ENCODE data around the gene TMIGD2. TPM values are rescaled to one million over a fixed set of nuclear protein-coding genes. Genes with fewer than 3 reads are reported as not detected.
"Not testable (repeated sequence)": the region's sequence is repeated elsewhere in the genome, so short reads cannot be mapped to it uniquely, and the experiment has no call there.

The TMIGD2 gene
- total RNA-seq, 2 donors from 2014 or later, result 1.8 TPM; not detected in 1

DNA sequence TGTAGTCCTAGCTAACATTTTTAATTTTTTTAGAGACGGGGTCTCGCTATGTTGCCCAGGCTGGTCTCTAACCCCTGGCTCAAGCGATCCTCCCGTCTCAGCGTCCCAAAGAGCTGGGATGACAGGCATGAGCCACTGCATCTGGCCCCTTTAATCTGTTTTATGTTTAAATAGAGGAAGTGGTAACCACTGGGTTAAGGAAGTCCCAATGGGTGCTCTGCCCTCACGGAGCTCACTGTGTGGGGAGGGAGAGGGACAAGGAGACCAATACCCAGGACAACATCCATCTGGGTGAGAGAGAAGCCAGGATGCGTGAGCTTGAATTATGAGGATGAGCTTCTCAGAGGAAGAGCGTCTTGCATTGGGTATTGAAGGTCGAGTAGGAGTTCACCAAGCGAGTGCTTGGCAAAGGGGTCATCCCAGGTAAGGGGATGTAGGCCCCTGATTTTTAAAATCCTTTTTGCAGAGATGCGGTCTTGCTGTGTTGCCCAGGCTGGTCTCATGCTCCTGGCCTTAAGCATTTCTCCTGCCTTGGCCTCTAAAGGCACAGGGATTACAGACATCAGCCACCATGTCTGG lies 41.5 kb downstream of the TMIGD2 start:
- H3K27ac ChIP-seq, result no peak overlapping the region
- no peaks in the 10 kb centered on the region for H3K9me3 ChIP-seq
- no peaks in the 10 kb centered on the region for H3K27me3 ChIP-seq (replicated peaks; ENCODE audit: insufficient read depth)
- TF ChIP-seq, protein P1, sequence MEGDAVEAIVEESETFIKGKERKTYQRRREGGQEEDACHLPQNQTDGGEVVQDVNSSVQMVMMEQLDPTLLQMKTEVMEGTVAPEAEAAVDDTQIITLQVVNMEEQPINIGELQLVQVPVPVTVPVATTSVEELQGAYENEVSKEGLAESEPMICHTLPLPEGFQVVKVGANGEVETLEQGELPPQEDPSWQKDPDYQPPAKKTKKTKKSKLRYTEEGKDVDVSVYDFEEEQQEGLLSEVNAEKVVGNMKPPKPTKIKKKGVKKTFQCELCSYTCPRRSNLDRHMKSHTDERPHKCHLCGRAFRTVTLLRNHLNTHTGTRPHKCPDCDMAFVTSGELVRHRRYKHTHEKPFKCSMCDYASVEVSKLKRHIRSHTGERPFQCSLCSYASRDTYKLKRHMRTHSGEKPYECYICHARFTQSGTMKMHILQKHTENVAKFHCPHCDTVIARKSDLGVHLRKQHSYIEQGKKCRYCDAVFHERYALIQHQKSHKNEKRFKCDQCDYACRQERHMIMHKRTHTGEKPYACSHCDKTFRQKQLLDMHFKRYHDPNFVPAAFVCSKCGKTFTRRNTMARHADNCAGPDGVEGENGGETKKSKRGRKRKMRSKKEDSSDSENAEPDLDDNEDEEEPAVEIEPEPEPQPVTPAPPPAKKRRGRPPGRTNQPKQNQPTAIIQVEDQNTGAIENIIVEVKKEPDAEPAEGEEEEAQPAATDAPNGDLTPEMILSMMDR (IDR thresholded peaks at IDR 0.05), result no peak
- no peaks in the 10 kb centered on the region for H3K4me1 ChIP-seq (ENCODE audit: control insufficient read depth in 1 of 2, low read depth in 2 of 2)
- H3K4me3 ChIP-seq, result no peak overlapping the region
- DNase-seq (ENCODE audit: low spot score) (no peak), ATAC-seq (ENCODE audit: insufficient number of reproducible peaks, low FRiP score, low read depth) (no peak)
- H3K36me3 ChIP-seq, result peaks cover 73% of the 10 kb centered on the region

DNA sequence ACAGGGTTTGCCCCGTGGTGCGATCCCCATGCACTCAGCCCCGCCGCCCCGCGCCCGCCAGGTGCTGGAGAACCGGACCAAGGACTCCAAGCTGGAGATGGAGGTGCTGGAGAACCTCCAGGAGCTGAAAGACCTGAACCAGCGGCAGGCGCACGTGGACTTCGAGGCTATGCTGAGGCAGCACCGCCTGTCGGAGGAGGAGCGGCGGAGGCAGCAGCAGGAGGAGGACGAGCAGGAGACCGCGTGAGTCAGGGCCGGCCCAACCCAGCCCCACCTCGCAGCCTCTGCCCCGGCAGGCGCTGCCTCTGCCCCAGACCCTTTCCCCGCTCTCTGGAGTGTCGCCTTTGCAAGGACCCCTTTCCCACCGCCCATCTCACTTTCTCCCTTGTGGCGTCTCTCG lies 44.0 kb downstream of the TMIGD2 start:
- TF ChIP-seq, protein P1 (IDR thresholded peaks at IDR 0.05), result no peak
- Histone ChIP-seq H3K4me3 (no peak overlapping the region), H3K9me3 (no peaks in the 10 kb centered on the region), H3K27ac (no peak overlapping the region), H3K4me1 (ENCODE audit: control insufficient read depth in 1 of 2, low read depth in 2 of 2) (no peaks in the 10 kb centered on the region), H3K36me3 (peaks cover 82% of the 10 kb centered on the region), H3K27me3 (replicated peaks; ENCODE audit: insufficient read depth) (no peaks in the 10 kb centered on the region)
- DNase-seq (ENCODE audit: low spot score), result no peak
- ATAC-seq (ENCODE audit: insufficient number of reproducible peaks, low FRiP score, low read depth), result no peak

DNA sequence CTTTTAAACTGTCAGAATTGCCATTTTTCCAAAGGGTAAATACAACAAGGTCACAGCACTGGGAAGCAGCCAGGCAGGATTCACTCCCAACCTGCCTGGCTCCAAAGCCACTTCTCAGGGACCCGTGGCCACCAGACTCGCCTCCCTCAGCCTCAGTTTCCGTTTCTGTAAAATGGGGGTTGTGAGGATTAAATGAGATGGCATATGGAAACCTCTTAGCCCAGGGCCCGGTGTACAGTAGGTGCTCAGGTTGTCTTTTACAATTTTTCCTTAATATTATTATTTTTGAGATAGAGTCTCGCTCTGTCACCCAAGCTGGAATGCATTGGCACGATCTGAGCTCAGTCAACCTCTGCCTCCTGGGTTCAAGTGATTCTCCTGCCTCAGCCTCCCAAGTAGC lies 45.2 kb downstream of the TMIGD2 start:
- H3K4me3 ChIP-seq, result no peak overlapping the region
- no peaks in the 10 kb centered on the region for H3K27me3 ChIP-seq (replicated peaks; ENCODE audit: insufficient read depth)
- no peak for ATAC-seq (ENCODE audit: insufficient number of reproducible peaks, low FRiP score, low read depth)
- no peak overlapping the region for H3K27ac ChIP-seq
- peaks cover 73% of the 10 kb centered on the region for H3K36me3 ChIP-seq
- no peaks in the 10 kb centered on the region for H3K4me1 ChIP-seq (ENCODE audit: control insufficient read depth in 1 of 2, low read depth in 2 of 2)
- TF ChIP-seq, protein P1 (IDR thresholded peaks at IDR 0.05), result no peak
- H3K9me3 ChIP-seq, result no peaks in the 10 kb centered on the region
- no peak for DNase-seq (ENCODE audit: low spot score)

DNA sequence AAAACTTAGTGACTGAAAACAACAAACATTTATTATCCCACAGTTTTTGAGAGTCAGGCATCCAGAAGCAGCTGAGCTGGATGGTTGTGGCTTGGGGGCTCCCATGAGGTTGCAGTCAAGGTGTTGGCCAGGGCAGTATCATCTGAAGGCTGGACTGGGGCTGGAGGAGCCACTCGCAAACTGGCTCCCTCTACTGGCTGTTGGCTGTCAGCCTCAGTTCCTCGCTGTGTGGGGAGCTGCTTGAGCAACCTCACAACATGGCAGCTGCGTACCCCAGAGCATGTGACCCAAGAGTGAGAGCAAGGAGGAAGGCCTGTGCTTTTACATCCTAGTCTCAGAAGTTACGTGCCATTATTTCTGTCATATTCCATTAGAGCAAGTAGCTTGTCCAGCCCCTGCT lies 45.6 kb downstream of the TMIGD2 start:
- Histone ChIP-seq H3K36me3 (peaks cover 69% of the 10 kb centered on the region), H3K27ac (no peak overlapping the region)
- ATAC-seq (ENCODE audit: insufficient number of reproducible peaks, low FRiP score, low read depth), result no peak

DNA sequence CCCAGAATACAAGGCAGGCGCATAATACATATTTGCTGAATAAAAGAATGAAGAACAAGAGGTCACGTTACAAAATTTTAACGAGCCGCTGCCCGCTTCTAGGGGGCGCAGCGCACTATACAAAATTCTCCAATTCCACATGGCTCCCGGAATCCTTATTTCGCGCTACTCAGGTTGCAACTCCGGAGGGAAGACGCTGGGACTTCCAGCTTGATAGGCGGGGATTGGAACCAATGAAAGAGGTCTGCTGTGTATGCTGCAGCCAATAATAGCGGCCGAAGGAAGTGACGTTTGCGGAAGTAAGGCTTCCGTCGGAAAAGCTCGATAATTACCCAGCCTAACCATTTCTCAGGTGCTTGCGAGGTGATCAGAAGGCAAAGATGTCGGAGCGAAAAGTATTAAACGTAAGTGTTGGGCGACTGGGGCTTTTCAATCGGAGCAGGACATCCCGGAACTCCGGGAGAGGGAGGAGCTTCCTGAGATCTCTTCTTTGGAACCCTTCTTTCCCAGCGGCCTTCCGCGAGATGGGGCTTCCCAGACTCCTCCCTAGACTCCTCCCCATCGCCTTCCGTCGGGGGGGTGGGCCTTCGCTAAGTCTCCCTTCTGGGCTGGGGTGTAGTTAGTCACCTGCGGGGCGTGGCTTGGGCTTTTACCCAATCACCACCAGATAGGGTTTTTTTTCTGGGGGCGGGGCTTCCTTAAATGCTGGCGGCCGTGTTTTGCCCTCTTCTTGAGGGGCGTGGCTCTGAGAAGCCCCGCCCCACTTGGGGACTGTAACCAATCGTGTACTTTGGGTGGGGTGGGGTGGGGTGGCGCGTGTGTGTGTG lies 55.2 kb downstream of the TMIGD2 start, which contains the start of gene YJU2:
Gene YJU2 (plus strand): TSS at position 314 of the 827 bp plus-strand sequence. CDS start 67 bp downstream, at position 381.
- DNase-seq (ENCODE audit: low spot score) (peak; percentile 99), ATAC-seq (ENCODE audit: insufficient number of reproducible peaks, low FRiP score, low read depth) (peak; percentile 99)
- Histone ChIP-seq H3K36me3 (peaks cover 26% of the 10 kb centered on the region), H3K27ac (peak within 1 kb of the TSS; percentile 92 to 99), H3K27me3 (replicated peaks; ENCODE audit: insufficient read depth) (no peaks in the 10 kb centered on the region), H3K4me1 (ENCODE audit: control insufficient read depth in 1 of 2, low read depth in 2 of 2) (peaks cover 4 to 12% of the 10 kb centered on the region in 2 donors), H3K4me3 (peak within 1 kb of the TSS; percentile 98), H3K9me3 (no peaks in the 10 kb centered on the region)
- TF ChIP-seq, protein P1 (IDR thresholded peaks at IDR 0.05), result peak; percentile 26

More for the DNA sequence above, 45.6 kb downstream of the TMIGD2 start:
- TF ChIP-seq, protein P1 (IDR thresholded peaks at IDR 0.05), result no peak
- no peaks in the 10 kb centered on the region for H3K27me3 ChIP-seq (replicated peaks; ENCODE audit: insufficient read depth)
- H3K9me3 ChIP-seq, result no peaks in the 10 kb centered on the region
- no peak for DNase-seq (ENCODE audit: low spot score)
- H3K4me1 ChIP-seq (ENCODE audit: control insufficient read depth in 1 of 2, low read depth in 2 of 2), result no peaks in the 10 kb centered on the region
- H3K4me3 ChIP-seq, result no peak overlapping the region

DNA sequence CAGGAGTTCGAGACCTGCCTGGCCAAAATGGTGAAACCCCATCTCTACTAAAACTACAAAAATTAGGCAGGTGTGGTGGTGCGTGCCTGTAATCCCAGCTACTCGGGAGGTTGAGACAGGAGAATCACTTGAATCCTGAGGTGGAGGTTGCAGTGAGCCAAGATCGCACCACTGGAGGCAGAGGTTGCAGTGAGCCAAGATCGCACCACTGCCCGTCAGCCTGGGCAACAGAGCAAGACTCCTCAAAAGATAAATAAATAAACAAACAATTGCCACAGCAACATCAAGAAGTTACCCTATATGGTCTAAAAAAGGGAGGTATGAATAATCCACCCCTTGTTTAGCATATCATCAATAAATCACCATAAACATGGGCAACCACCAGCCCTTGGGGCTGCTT lies 56.3 kb downstream of the TMIGD2 start:
- peak overlapping the region in 1 of 2 donors; percentile 99 for H3K27ac ChIP-seq
- not testable (repeated sequence) for DNase-seq (ENCODE audit: low spot score); ATAC-seq (ENCODE audit: insufficient number of reproducible peaks, low FRiP score, low read depth); H3K27me3 ChIP-seq (replicated peaks; ENCODE audit: insufficient read depth); H3K4me3 ChIP-seq; H3K9me3 ChIP-seq
- H3K36me3 ChIP-seq, result peaks cover 19% of the 10 kb centered on the region
- peaks cover 4 to 12% of the 10 kb centered on the region in 2 donors for H3K4me1 ChIP-seq (ENCODE audit: control insufficient read depth in 1 of 2, low read depth in 2 of 2)

Measured in thoracic aorta (tissue), 2 donors.